ENCODE results near the gene RNASET2.

DNA sequence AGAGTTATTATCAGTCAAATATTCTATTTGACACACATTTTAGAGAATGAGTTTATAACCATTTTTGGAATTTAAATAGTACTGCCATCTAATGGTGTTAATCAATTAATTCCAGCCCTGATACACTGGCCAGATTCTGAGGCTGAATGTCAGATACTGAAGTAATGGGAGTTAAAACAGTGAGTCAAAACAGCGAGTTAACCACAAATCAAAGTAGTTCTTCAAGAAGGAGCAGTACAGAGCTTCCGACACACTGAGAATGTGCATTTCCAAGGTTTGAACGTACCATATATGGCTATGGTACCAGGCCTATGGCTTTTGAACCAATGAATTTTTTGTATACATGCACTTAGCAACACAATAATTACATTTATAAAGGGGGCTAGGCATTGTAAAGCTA is 31.6 kb upstream of the RNASET2 start:
- TF ChIP-seq, protein P1, sequence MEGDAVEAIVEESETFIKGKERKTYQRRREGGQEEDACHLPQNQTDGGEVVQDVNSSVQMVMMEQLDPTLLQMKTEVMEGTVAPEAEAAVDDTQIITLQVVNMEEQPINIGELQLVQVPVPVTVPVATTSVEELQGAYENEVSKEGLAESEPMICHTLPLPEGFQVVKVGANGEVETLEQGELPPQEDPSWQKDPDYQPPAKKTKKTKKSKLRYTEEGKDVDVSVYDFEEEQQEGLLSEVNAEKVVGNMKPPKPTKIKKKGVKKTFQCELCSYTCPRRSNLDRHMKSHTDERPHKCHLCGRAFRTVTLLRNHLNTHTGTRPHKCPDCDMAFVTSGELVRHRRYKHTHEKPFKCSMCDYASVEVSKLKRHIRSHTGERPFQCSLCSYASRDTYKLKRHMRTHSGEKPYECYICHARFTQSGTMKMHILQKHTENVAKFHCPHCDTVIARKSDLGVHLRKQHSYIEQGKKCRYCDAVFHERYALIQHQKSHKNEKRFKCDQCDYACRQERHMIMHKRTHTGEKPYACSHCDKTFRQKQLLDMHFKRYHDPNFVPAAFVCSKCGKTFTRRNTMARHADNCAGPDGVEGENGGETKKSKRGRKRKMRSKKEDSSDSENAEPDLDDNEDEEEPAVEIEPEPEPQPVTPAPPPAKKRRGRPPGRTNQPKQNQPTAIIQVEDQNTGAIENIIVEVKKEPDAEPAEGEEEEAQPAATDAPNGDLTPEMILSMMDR (IDR thresholded peaks at IDR 0.05): no peak
- no peak for TF ChIP-seq POLR2A (IDR thresholded peaks at IDR 0.05)

Measured in Peyer's patch (tissue), 4 donors.